ENCODE data around the gene RELN. TPM values are rescaled to one million over a fixed set of nuclear protein-coding genes. Genes with fewer than 3 reads are reported as not detected.

The RELN gene
- total and polyA plus RNA-seq, 2 of the 13 experiments (the other 11 are each of a cell fraction or from before 2014, with no cell fraction given): 315 to 332 TPM

- Histone ChIP-seq H3K27me3 (ENCODE audit: control insufficient read depth in 1 of 2, insufficient read depth in 2 of 2, low read length in 2 of 2) (no peaks in the 10 kb centered on the region), H3K27ac (ENCODE audit: extremely low read length, insufficient read depth, low read length) (no peak overlapping the region), H4K20me1 (ENCODE audit: insufficient read depth, low read length) (no peaks in the 10 kb centered on the region), H3K4me1 (ENCODE audit: insufficient read depth, low read length) (no peaks in the 10 kb centered on the region), H2AFZ (ENCODE audit: low read length) (no peak overlapping the region), H3K36me3 (replicated peaks in 1 of 2; ENCODE audit: control insufficient read depth in 1 of 2, insufficient read depth in 2 of 2, low read length in 2 of 2) (peaks cover 0 to 15% of the 10 kb centered on the region in 2 experiments; a peak in 3 of 5 replicates), H3K9me3 (ENCODE audit: low read length) (no peaks in the 10 kb centered on the region), H3K4me2 (ENCODE audit: low read depth, low read length) (no peak overlapping the region), H3K9ac (ENCODE audit: insufficient read depth, low read depth, low read length) (no peak overlapping the region), H3K4me3 (replicated peaks in 1 of 3; ENCODE audit: insufficient read depth in 1 of 3, low read depth in 2 of 3, low read length in 3 of 3) (no peak overlapping the region), H3K79me2 (ENCODE audit: insufficient read depth, low read length) (no peaks in the 10 kb centered on the region)
- peak; percentile 34 for DNase-seq (ENCODE audit: low spot score)
- intact Hi-C loops (cut with micrococcal nuclease; ENCODE audit: unreplicated experiment): no loop called here
- TF ChIP-seq RAD21 (CRISPR knock-in tag; IDR thresholded peaks at IDR 0.05) (peak; percentile 30; the same call in 1 of the 2 replicates), ZBTB3 (CRISPR knock-in tag; IDR thresholded peaks at IDR 0.05; ENCODE audit: borderline replicate concordance, low read depth) (no peak), CTCF (CRISPR knock-in tag; IDR thresholded peaks at IDR 0.05) (peak; percentile 50), ZNF652 (CRISPR knock-in tag; IDR thresholded peaks at IDR 0.05; ENCODE audit: borderline replicate concordance, low read depth) (no peak), STAG1 (CRISPR knock-in tag; IDR thresholded peaks at IDR 0.05) (peak; percentile 55), TAF15 (IDR thresholded peaks at IDR 0.05; ENCODE audit: low read depth, low read length, poor library complexity, severe bottlenecking) (no peak), PHB2 (IDR thresholded peaks at IDR 0.05; ENCODE audit: partially characterized antibody) (no peak), FOSL2 (CRISPR knock-in tag; IDR thresholded peaks at IDR 0.05) (no peak), TFDP2 (CRISPR knock-in tag; IDR thresholded peaks at IDR 0.05) (no peak), SMYD3 (CRISPR knock-in tag; IDR thresholded peaks at IDR 0.05) (no peak), HNF4A (CRISPR knock-in tag; IDR thresholded peaks at IDR 0.05) (no peak), POLR2G (IDR thresholded peaks at IDR 0.05; ENCODE audit: low read depth, low read length) (0 out of 2 replicates have a peak, but pooled peaks have one; percentile 19), SMC3 (IDR thresholded peaks at IDR 0.05; ENCODE audit: low read length) (peak; percentile 49; the same call in 1 of the 2 replicates), SSRP1 (CRISPR knock-in tag; IDR thresholded peaks at IDR 0.05) (no peak)
- in situ Hi-C loops (cut with HindIII; ENCODE audit: extremely low pct_ligation_motif_present, low pct_unique_long_range_greater_than_20kb): no loop called here
- ChIA-PET POLR2A (no interaction called here), CTCF (ENCODE audit: low intra/inter-chr PET ratio, low total read pairs) (no interaction called here)
- FAIRE-seq: peak; percentile 49
- 67% methylated on average over 3 of the region's 3 CpGs for WGBS (ENCODE audit: low lambda C conversion rate)
- no TSS peak for BruUV-seq (replicated peaks)
- ATAC-seq: peak; percentile 69
Measured at GRCh38 chr7:103613655-103614642, 375.5 kb downstream of the RELN start.
